HG03460 (cell line): ENCODE measurements around the gene POLR2H.

Source experiments
- ATAC-seq: cut with Tn5 transposase; IDR thresholded peaks from one replicate; pipeline ENCODE4 v1.9.1; 2021; ENCODE audit not compliant: unreplicated experiment

The POLR2H gene

DNA sequence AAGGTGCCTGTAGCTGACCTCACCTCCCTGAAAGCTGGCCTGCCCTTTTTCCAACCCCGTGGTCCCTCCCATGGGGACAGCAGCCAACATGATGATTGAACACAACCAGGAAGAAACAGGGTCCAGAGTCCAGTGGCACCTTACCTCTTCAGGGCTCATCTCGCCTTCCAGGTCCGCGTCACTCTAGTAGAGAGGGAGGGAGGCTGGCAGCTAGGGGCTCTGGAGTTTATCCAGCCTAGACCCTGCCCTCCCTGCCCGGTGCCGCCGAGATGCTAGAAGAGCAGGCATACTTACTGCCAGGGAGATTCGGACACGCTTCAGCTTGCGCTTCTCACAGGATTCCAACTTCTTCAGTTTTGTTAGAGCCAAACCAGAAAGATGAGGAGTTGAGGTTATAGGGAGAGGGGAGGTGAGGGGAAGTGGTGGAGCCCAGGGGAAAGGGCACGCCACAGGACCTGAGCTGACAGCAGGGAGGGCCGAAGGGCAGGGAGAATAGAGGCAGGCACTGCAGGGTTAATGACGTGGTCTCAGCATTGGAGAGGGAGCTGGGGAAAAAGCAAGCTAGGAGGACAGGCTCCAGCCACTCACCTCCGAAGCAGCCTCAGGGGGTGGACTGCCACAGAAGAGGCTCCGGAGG, 9.2 kb upstream of the POLR2H start:
- no peak for ATAC-seq

GRCh38 chr3:184352897-184353545, 8.5 kb upstream of the POLR2H start:
- no peak for ATAC-seq

DNA sequence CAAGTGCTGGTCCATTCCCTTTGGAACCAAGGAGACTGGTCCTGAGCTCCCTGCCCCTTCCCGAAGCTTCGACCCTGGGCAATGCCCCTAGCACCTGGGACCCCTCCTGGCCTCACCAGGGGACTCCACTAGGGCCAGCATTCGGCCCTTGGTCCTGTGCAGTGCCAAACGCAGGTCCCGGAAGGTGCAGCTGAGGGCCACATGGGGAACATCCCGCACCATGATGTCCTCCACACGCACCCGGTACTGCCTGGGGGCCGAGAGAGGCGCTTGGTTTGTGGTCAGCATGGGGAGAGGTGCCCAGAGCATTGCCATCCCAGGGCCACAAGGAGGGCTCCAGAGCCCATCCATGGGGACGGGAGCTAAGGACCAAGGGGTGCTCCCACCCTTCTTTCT, 8.0 kb upstream of the POLR2H start:
- no peak for ATAC-seq

GRCh38 chr3:184354121-184354728, 7.3 kb upstream of the POLR2H start:
- ATAC-seq, result peak; percentile 52

GRCh38 chr3:184354754-184355153, 6.8 kb upstream of the POLR2H start:
- no peak for ATAC-seq

DNA sequence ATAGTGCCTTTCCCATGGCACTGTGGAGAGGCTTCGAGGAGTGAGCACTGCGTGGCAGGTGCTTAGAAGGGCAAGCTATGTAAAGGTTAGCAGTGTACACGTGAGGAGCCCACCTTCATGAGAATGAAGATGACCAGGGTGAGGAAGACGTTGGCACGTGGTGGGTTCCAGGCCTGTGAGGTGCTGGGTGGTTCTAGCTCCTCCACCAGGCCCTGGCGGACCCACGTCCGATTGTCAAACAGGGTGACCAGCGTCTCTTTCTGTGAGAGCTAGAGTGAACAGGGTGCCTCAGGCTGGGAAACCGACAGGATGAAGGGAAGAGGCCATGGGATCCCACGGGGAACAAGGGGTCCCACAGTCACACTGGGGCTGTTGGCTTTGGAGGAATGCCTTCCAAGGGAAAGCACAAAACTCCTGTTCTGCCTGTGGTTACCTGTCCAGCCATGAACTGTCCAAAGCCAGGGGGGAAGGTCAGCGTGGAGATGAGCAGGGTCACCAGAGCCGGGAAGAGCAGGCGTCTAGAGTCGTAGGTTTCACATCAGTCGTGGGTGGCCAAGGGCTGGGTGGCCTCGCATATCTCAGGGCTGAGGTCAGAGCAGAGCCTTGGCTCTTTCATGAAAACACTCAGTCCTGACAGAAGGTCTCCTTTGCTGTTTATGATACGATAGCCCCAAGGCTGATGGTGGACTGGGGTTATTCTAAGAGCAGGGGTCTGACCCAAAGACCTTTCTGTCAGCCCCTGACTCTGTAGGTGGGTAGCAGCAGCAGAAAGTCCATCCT, 6.1 kb upstream of the POLR2H start:
- ATAC-seq, result no peak

DNA sequence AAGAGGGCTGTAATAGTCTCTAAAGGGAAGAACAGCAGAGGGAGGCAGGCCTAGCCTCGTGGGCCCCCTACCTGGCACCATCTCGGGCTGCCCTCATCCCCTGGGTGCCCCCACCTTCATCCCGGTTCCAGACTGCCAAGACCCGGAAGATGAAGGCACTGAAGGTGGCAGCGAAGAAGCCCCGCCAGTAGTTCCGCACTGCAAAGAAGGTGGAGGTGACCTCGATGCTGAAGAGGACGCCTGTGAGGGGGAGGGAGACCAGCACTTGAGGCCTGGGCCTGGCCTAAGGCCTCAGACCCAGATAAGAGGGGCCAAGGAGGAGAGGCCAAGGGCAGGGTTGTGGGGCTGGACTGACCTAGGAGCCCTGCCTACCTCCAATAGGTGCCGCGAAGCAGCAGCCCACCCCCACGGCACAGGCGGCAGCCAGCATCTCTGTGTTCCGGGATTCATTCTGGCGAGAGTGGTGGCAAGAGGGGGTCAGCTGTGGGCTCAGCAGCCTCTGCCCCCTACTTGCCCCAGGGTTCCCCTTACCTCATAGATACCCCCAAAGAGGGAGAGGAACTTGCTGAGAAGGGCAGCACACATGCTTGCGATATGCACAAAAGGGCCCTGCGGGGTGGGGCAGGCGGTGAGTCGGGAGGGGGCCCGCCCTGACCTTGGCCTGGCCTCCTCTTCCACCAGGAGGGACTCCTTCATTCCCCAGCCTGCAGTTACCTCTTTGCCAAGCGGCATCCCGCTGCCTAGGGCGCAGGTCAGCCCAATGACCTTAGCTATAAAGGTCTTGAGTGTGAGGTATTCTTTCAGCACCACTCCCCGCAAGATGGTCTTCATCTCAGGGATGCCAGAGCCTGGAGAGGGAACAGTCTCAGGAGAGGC, 4.0 kb upstream of the POLR2H start:
- ATAC-seq, result no peak

DNA sequence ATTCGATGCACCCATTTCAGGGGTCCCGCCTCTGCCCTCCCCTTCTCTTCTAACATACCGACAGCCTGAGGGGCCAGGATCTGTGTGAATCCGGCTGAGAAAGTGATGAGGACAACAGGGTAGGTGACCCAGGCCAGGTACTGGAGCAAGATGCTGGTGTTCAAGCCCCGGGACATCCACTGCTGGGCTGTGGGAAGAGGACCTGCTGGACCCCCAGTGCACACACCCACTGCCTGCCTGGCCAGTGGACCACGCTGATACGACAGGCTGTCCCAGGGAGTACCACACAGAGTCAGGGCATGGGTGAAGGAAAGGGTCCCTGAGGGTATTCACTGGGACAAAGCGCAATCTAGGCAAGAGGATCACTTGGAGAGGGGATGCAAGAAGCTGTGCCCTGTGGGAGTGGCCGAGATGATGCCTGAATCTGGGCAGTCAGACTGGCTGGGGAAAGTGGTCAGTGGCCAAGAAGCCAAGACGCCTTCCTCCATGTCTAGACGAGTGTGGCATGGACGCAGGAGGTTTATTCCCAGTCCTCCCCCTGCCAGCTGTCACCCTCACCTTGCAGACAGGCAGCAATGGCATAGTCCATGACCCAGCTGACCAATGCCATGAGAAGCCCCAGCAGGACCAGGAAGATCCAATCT, 3.3 kb upstream of the POLR2H start:
- ATAC-seq, result no peak

DNA sequence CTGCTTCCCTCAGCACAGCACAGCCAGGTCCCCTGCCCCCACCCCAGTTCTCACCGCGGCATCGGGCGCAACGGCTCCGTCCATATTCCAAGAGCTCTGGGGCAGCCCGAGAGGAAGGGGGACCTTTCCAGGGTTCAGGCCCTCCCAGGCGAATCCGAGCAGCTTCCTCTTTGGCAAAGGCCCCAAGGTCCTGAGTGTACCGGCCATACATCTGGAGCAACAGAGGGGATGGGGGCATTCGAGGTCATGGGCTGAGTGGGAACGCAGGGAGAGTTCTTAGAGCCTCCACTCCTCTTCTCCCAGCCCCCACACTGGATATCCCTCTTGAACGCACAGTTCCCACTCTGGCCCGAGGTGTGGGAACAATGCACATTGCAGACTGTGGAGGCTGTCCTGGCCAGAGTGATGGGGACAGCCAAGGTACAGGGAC, 2.6 kb upstream of the POLR2H start:
- ATAC-seq, result no peak

DNA sequence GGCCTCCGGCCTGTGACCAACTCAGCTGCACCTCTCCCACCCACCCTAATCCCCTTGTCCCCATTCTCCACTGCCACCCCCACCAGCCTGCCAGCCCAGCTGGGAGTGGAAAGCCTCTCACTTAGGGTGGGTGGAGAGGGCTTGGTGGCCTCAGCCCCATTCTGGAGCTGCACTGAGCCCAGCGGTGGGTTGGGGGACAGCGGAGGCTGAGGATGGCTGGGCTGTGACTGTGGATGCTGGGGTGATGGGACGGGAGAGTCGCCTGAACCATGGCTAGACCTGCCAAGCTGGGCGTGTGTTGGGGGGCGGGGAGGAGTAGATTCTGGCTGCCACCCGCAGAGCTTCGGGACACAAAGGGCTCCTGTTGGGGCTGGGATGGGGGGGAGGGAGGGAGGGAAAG, 1.9 kb upstream of the POLR2H start:
- no peak for ATAC-seq

DNA sequence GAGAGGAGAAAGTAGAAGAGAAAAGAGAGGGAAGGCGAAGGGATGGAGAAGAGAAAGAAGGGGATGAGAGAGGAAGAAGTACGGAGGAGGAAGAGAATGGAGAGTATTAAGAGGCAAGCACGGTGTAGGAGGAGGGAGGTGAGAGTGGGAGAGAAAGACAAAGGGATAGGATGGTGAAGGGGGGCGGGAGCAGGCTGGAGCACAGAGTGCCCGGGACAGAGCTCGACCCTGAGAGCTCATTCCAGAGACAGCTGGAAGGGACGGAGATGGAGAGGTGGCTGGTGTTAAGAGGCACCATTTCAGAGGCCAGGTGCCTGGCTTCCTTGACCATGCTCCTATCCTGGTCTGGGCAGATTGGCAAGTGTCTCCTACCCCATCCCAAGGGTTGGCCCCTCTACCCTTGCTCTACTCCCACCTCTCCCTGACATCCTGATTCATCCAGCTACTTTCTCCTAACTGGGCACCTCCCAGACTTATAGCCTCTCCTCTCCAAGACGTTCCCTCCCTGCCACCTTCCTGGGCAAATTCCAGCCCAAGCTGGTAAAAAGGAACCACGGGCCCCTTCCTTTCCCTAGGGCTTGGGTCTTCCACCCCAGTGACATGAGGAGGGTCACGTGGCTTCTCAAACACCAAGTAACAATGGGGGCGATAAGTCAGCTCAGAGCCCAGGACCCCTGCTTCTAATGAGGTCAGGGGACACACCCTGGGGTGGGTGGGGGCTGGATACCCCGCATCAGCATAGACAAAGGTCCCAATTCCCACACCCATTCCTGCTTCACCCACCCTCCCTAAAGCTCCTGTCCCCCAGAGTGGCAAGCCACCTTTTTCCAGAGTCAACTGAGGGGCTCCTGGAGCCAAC, 1.2 kb upstream of the POLR2H start:
- no peak for ATAC-seq

GRCh38 chr3:184360929-184361531, 480 bp upstream of the POLR2H start:
- peak; percentile 2 for ATAC-seq

DNA sequence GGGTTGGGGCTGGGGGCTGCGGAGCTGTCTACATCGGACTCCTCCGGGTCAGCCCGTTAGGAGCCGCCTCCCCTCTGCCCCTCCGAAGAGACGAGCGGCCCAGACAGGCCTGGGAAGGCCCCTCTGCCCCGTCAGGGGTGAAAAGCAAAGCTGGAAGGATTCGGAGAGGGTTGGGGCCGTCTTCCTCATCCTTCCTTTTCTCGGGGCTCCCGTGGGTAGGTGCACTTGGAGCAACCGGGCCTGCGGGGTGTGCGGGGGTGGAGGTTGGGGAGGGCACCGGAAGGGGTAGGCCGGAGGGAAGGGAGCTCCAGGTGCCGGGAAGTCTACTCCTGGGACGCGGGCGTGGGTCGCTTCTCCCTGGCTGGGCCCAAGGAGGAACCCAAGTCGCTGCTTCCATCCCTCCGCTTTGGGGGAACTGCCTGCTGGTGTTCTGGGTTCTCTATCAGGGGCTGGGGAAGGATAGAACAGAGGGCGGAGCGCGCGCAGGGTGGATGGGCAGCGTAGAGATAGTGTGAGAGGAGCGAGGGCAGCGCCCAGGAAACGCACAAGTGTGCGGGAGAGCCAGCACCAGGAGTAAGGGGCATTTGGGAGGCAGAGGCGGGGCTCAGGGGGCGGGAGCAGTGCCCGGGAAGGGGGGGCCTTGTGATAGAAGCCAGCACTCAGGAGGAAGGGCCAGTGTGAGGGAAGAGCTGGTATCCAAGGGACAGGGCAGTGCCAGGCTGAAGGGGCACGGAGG, 590 bp downstream of the POLR2H start:
- peak; percentile 6 for ATAC-seq

GRCh38 chr3:184362668-184363546, 1.4 kb downstream of the POLR2H start:
- peak; percentile 81 for ATAC-seq

- no peak for ATAC-seq
Measured at GRCh38 chr3:184366619-184367289, 5.2 kb downstream of the POLR2H start.

GRCh38 chr3:184368116-184368515, 6.6 kb downstream of the POLR2H start:
- ATAC-seq, result no peak
